Epithelial cell of esophagus (primary cell): ENCODE measurements around the gene PHLDA1.

Experiments
- DNase-seq: peaks from one replicate; pipeline ENCODE4 v3.0.0; 2010; ENCODE audit warnings: low read depth
- H3K4me3 ChIP-seq: 2 replicates; pipeline ENCODE4 v1.5.1; 2011; ENCODE audit warnings: mild to moderate bottlenecking, low read length, control low read depth
- CTCF ChIP-seq: IDR thresholded peaks from 2 replicates; pipeline ENCODE4 v1.5.1; 2011; ENCODE audit warnings: low read depth, mild to moderate bottlenecking, low read length, control low read depth, inconsistent platforms; ENCODE audit not compliant: insufficient read depth; ENCODE audit errors: missing control alignments

PHLDA1 gene

GRCh38 chr12:76040461-76040860 lies 8.9 kb upstream of the PHLDA1 start:
- no peak for DNase-seq
- H3K4me3 ChIP-seq: no peak overlapping the region
- TF ChIP-seq CTCF: no peak

- no peak for TF ChIP-seq CTCF
- no peak for DNase-seq
- no peak overlapping the region for H3K4me3 ChIP-seq
These were observed 6.6 kb upstream of the PHLDA1 start for GRCh38 chr12:76038176-76038575.

- DNase-seq: peak; percentile 80
- no peak overlapping the region for H3K4me3 ChIP-seq
- peak; percentile 86 for TF ChIP-seq CTCF
These were observed 5.8 kb upstream of the PHLDA1 start for GRCh38 chr12:76037130-76038103.

- no peak for DNase-seq
- TF ChIP-seq CTCF: no peak
- H3K4me3 ChIP-seq: no peak overlapping the region
These were observed 3.5 kb upstream of the PHLDA1 start for GRCh38 chr12:76035045-76035444.

- TF ChIP-seq CTCF: no peak
- no peak overlapping the region for H3K4me3 ChIP-seq
- no peak for DNase-seq
These were observed 1.8 kb upstream of the PHLDA1 start for GRCh38 chr12:76033081-76034011.

- peak overlapping the region; percentile 83 for H3K4me3 ChIP-seq
- DNase-seq: peak; percentile 58
- no peak for TF ChIP-seq CTCF
These were observed 736 bp upstream of the PHLDA1 start for GRCh38 chr12:76032043-76032981.
